Mucosa of descending colon (tissue), 3 donors: Measurements from ENCODE around the gene OPCML. TPM values are rescaled to one million over a fixed set of nuclear protein-coding genes. Genes with fewer than 3 reads are reported as not detected.

Experiments
- ATAC-seq: fragments of 200-7000 bp; cut with Tn5 transposase; one replicate; pipeline ENCODE4 v1.9.1; 2020; ENCODE audit warnings: mild to moderate bottlenecking, moderate library complexity
- DNase-seq, 3 donors: peaks; one replicate each; pipeline ENCODE4 v3.0.0-alpha.2; 2020
- H3K36me3 ChIP-seq: fragments of 200-600 bp; one replicate; pipeline ENCODE4 v1.8.0; 2021; ENCODE audit warnings: low read depth, mild to moderate bottlenecking
- H3K4me1 ChIP-seq: fragments of 200-600 bp; one replicate; pipeline ENCODE4 v1.8.0; 2021; ENCODE audit warnings: low read depth, mild to moderate bottlenecking
- H3K4me3 ChIP-seq: fragments of 200-600 bp; one replicate; pipeline ENCODE4 v1.8.0; 2021; ENCODE audit warnings: mild to moderate bottlenecking
- H3K9me3 ChIP-seq: fragments of 200-600 bp; one replicate; pipeline ENCODE4 v1.8.0; 2021; ENCODE audit warnings: mild to moderate bottlenecking
- intact Hi-C, 2 donors: fragments of 100-400 bp; cut with DNase I in 1 of 2; cut with micrococcal nuclease in 1 of 2; formaldehyde crosslinking; loops; one replicate each; pipeline versions ENCODE4 v1.11.0 to v1.11.1; 2022; cut with DNase I, micrococcal nuclease
- total RNA-seq, 3 donors: library from RNA; stranded (reverse); fragmentation: NEBNext Ultra II Directional in 2 of 3; extraction: Animal tissue kit (Norgen Biotek cat#: 25700) in 2 of 3; gene quantifications; one replicate each; pipeline versions ENCODE4 v1.2.1 to v1.2.4, GENCODE V29; 2021 to 2023
- TF ChIP-seq, protein P1 (sequence below): fragments of 200-600 bp; IDR thresholded peaks from one replicate; pipeline ENCODE4 v1.8.0; 2022; ENCODE audit warnings: antibody characterized with exemption, mild to moderate bottlenecking
- donor health status: DM: no; HTN: no; CAD: no; lungs with moderate emphysema.
- donor health status: DM: no; HTN: no; CAD: no.
- donor health status: DM: no; HTN: yes; CAD: no.

Gene OPCML
- total RNA-seq, 3 donors from 2014 or later: 0.10 to 0.47 TPM; not detected in 1

DNA sequence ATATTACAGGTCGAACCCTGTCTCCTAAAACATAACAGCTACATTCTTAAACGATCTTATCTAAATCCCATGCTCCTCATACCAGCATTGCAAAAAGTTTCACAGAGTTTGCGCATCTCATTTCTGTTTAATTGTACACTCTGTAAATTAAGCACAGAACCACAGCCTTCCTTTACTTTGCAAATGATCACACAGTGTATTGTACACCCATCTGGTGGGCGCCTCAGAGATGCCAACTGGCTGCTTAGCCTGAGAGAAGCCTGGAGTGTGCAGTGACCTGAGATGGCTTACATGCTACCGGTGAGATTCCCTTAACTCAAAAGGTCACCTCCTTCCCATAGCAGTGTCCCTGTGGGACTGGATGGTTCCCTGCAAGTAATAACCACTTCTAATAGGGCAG lies 1077.3 kb downstream of the OPCML start:
- no peak for ATAC-seq
- no peak for DNase-seq
- TF ChIP-seq, protein P1, sequence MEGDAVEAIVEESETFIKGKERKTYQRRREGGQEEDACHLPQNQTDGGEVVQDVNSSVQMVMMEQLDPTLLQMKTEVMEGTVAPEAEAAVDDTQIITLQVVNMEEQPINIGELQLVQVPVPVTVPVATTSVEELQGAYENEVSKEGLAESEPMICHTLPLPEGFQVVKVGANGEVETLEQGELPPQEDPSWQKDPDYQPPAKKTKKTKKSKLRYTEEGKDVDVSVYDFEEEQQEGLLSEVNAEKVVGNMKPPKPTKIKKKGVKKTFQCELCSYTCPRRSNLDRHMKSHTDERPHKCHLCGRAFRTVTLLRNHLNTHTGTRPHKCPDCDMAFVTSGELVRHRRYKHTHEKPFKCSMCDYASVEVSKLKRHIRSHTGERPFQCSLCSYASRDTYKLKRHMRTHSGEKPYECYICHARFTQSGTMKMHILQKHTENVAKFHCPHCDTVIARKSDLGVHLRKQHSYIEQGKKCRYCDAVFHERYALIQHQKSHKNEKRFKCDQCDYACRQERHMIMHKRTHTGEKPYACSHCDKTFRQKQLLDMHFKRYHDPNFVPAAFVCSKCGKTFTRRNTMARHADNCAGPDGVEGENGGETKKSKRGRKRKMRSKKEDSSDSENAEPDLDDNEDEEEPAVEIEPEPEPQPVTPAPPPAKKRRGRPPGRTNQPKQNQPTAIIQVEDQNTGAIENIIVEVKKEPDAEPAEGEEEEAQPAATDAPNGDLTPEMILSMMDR: no peak
- no peak overlapping the region for H3K4me3 ChIP-seq
- H3K4me1 ChIP-seq: no peaks in the 10 kb centered on the region
- intact Hi-C loops: no loop called here
- peaks cover 9% of the 10 kb centered on the region for H3K9me3 ChIP-seq
- no peaks in the 10 kb centered on the region for H3K36me3 ChIP-seq

DNA sequence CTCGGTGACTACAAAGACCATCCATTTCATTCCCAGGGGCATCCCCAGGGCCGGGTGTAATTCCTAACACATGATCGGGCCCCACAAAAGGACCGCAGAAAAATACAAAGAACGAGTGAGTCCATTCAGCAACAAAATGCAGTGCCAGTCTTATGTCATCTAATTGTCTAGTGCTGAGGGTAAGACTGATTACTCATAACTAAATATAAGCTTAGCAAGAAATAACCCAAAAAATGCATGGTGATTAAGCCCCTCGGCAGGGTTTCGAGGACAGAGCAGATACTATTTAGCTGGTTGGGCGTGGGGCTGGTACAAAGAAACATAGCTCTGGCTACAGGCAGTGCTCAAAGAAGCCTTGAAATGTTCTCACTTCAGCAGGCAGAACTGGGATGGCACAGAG lies 1078.9 kb downstream of the OPCML start:
- intact Hi-C loops: no loop called here
- TF ChIP-seq, protein P1: no peak
- no peak for ATAC-seq
- Histone ChIP-seq H3K4me3 (no peak overlapping the region), H3K36me3 (no peaks in the 10 kb centered on the region), H3K9me3 (peaks cover 12% of the 10 kb centered on the region), H3K4me1 (no peaks in the 10 kb centered on the region)
- no peak for DNase-seq

DNA sequence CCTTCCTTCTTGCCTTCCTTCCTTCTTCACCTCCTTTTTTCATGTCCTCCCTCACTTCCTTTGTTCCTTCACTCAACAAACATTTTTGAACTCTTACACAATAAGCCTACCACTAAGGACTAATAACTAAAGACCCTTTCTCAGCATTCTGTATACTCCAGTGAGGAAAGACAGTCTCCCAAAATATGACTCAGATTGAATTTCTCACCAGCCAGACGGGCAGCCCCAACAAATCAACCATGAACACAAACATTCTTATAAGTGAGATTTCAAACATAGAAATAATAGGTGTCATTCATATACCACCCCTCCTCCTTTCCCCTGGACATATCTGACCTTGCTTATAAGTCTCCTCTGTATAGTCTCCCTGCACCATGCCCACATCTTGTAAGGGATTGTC lies 1079.7 kb downstream of the OPCML start:
- Histone ChIP-seq H3K9me3 (peaks cover 12% of the 10 kb centered on the region), H3K4me1 (no peaks in the 10 kb centered on the region), H3K4me3 (no peak overlapping the region), H3K36me3 (no peaks in the 10 kb centered on the region)
- intact Hi-C loops: no loop called here
- ATAC-seq (no peak), DNase-seq (no peak)
- TF ChIP-seq, protein P1: no peak

DNA sequence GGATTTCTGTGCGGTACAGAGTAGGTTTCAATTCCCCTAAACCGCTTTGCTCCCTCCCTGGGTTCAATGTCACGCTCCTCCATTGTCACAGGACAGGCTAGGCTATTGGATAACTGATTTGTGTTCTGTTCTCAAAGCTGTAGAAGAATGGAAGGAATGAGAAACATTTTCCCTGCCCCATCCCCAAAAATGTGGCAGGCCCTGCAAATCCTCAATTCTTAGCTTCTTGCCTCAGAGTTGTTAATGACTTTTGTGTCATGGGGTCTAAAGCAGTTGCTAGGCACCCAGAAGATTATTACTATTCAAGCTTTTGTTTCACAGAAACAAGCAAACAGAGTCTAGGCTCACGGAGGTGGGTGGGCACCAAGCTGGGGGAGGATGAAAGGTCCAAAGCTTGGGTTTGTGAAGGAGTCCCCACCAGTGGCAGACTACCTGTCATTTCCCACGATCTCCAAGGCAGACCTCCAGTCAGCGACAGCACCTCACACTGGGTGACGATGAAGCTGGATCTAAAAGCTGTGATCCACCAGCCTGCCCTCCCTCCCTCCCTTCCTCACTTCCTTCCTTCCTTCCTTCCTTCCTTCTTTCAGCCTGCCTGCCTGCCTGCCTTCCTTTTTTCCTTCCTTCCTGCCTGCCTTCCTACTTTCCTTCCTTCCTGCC lies 1080.2 kb downstream of the OPCML start:
- TF ChIP-seq, protein P1: no peak
- ATAC-seq (no peak), DNase-seq (no peak)
- H3K9me3 ChIP-seq: peaks cover 7% of the 10 kb centered on the region
- no peak overlapping the region for H3K4me3 ChIP-seq
- intact Hi-C loops: no loop called here
- no peaks in the 10 kb centered on the region for H3K36me3 ChIP-seq
- no peaks in the 10 kb centered on the region for H3K4me1 ChIP-seq

DNA sequence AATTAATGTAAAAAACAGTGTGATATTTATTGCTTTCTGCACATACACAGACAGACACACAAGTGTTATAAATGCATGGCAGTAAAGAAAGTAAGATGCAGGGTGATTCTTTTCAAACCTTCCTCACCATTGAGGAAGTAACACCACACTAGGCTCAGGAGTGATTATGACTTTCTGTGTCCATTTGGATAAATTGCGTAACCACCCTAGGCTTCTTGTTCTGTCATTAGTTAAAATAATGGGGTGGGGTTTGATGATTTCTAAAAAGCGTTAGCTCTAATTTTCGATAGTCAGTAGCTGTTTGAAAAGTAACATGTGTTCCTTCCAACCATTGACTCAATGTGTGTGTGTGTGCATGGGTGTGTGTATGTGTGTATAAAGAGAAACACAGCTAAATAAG lies 1081.7 kb downstream of the OPCML start:
- intact Hi-C loops: no loop called here
- no peak for ATAC-seq
- Histone ChIP-seq H3K36me3 (no peaks in the 10 kb centered on the region), H3K4me3 (no peak overlapping the region), H3K9me3 (peaks cover 6% of the 10 kb centered on the region), H3K4me1 (no peaks in the 10 kb centered on the region)
- TF ChIP-seq, protein P1: no peak
- no peak for DNase-seq
